Right forelimb (tissue), 1 donor: ENCODE measurements around the gene TTC28.
"Not testable (repeated sequence)": the region's sequence is repeated elsewhere in the genome, so short reads cannot be mapped to it uniquely, and the experiment has no call there.

Experiments
- DNase-seq: peaks from one replicate; pipeline ENCODE4 v3.0.0-alpha.2; 2018

The TTC28 gene

GRCh38 chr22:28398981-28399380, 280.7 kb downstream of the TTC28 start:
- no peak for DNase-seq

- DNase-seq: no peak
Observed at GRCh38 chr22:28398355-28398754, 281.3 kb downstream of the TTC28 start.

- DNase-seq: no peak
Observed at GRCh38 chr22:28397306-28397705, 282.3 kb downstream of the TTC28 start.

- no peak for DNase-seq
Observed at GRCh38 chr22:28395920-28396753, 283.5 kb downstream of the TTC28 start.

- DNase-seq: no peak
Observed at GRCh38 chr22:28395520-28395919, 284.1 kb downstream of the TTC28 start.

- DNase-seq: no peak
Observed at GRCh38 chr22:28394513-28395110, 285.0 kb downstream of the TTC28 start.

GRCh38 chr22:28381429-28382167, 298.0 kb downstream of the TTC28 start:
- DNase-seq: no peak

- DNase-seq: no peak
Observed at GRCh38 chr22:28379951-28380350, 299.7 kb downstream of the TTC28 start.

- DNase-seq: no peak
Observed at GRCh38 chr22:28379075-28379779, 300.4 kb downstream of the TTC28 start.

GRCh38 chr22:28375761-28376534, 303.7 kb downstream of the TTC28 start:
- no peak for DNase-seq

- DNase-seq: no peak
Observed at GRCh38 chr22:28373831-28374230, 305.8 kb downstream of the TTC28 start.

- DNase-seq: no peak
Observed at GRCh38 chr22:28369854-28370253, 309.8 kb downstream of the TTC28 start.

- no peak for DNase-seq
Observed at GRCh38 chr22:28366856-28367255, 312.8 kb downstream of the TTC28 start.

- DNase-seq: no peak
Observed at GRCh38 chr22:28365371-28365770, 314.3 kb downstream of the TTC28 start.

- DNase-seq: not testable (repeated sequence)
Observed at GRCh38 chr22:28364105-28364504, 315.5 kb downstream of the TTC28 start.

GRCh38 chr22:28360939-28361338, 318.7 kb downstream of the TTC28 start:
- no peak for DNase-seq

- no peak for DNase-seq
Observed at GRCh38 chr22:28358312-28358711, 321.3 kb downstream of the TTC28 start.

- DNase-seq: no peak
Observed at GRCh38 chr22:28357193-28357592, 322.4 kb downstream of the TTC28 start.

GRCh38 chr22:28351476-28351875, 328.2 kb downstream of the TTC28 start:
- DNase-seq: no peak

- DNase-seq: no peak
Observed at GRCh38 chr22:28348613-28349609, 330.7 kb downstream of the TTC28 start.

- no peak for DNase-seq
Observed at GRCh38 chr22:28346308-28346707, 333.3 kb downstream of the TTC28 start.
